IMR-90 (cell line): ENCODE results near the gene MROH7. TPM values are rescaled to one million over a fixed set of nuclear protein-coding genes. Genes with fewer than 3 reads are reported as not detected.

ENCODE experiments used
- ATAC-seq: fragments of 200-7000 bp; cut with Tn5 transposase; 2 replicates; pipeline ENCODE4 v1.9.1; 2020; ENCODE audit warnings: low read depth, mild to moderate bottlenecking, moderate library complexity
- BruUV-seq: library from RNA; stranded (reverse); fragments of 400-500 nt; replicated peaks from 2 replicates; lab custom pipeline; 2021; lab: Mats Ljungman, UMichigan
- CTCF ChIA-PET: fragments of 300-600 bp; formaldehyde crosslinking; extraction: SDS; loops from one replicate; lab custom pipeline; 2021; ENCODE audit warnings: antibody characterized with exemption; lab: Yijun Ruan, JAX
- POLR2A ChIA-PET: fragments of 300-600 bp; sonication (Branson Sonifier 250); formaldehyde crosslinking; loops from one replicate; lab custom pipeline; 2022; ENCODE audit warnings: antibody characterized with exemption; ENCODE audit not compliant: unreplicated experiment; lab: Charles Lee
- DNase-seq: peaks from one replicate; pipeline ENCODE4 v3.0.0; 2013
- H2AFZ ChIP-seq: replicated peaks from 2 replicates; pipeline ENCODE3; 2013; ENCODE audit warnings: low read length, mild to moderate bottlenecking; ENCODE audit not compliant: poor library complexity
- H2AK5ac ChIP-seq: 2 replicates; pipeline ENCODE4 v1.6.1; 2013; ENCODE audit warnings: low read depth, low read length, inconsistent platforms
- H2AK9ac ChIP-seq: replicated peaks from 2 replicates; pipeline ENCODE3; 2013; ENCODE audit warnings: mild to moderate bottlenecking, low read depth, low read length, moderate library complexity; ENCODE audit not compliant: poor library complexity
- H2BK120ac ChIP-seq: 2 replicates; pipeline ENCODE4 v1.6.1; 2013; ENCODE audit warnings: low read depth, low read length, inconsistent platforms
- H2BK15ac ChIP-seq: 3 replicates; pipeline ENCODE4 v1.6.1; 2013; ENCODE audit warnings: low read depth, low read length, inconsistent platforms
- H2BK20ac ChIP-seq: 2 replicates; pipeline ENCODE4 v1.6.1; 2013; ENCODE audit warnings: low read depth, mild to moderate bottlenecking, inconsistent platforms, low read length, moderate library complexity
- H2BK5ac ChIP-seq: 2 replicates; pipeline ENCODE4 v1.6.1; 2013; ENCODE audit warnings: mild to moderate bottlenecking, low read depth, low read length, inconsistent platforms; ENCODE audit not compliant: poor library complexity, severe bottlenecking
- H3K14ac ChIP-seq: replicated peaks from 2 replicates; pipeline ENCODE4 v1.6.1; 2013; ENCODE audit warnings: low read depth, low read length, inconsistent platforms
- H3K18ac ChIP-seq: 2 replicates; pipeline ENCODE4 v1.6.1; 2013; ENCODE audit warnings: low read depth, low read length, control low read depth
- H3K23ac ChIP-seq: 2 replicates; pipeline ENCODE4 v1.6.1; 2013; ENCODE audit warnings: low read depth, low read length, inconsistent platforms
- H3K27ac ChIP-seq: 2 replicates; pipeline ENCODE4 v1.5.1; 2013; ENCODE audit warnings: mild to moderate bottlenecking, control low read depth, low read length; ENCODE audit not compliant: insufficient read depth
- H3K27me3 ChIP-seq: 2 replicates; pipeline ENCODE4 v1.6.1; 2013; ENCODE audit warnings: low read length; ENCODE audit not compliant: control insufficient read depth, insufficient read depth
- H3K36me3 ChIP-seq: 2 replicates; pipeline ENCODE4 v1.6.1; 2013; ENCODE audit warnings: low read length, mixed read lengths; ENCODE audit not compliant: control insufficient read depth, insufficient read depth
- H3K4ac ChIP-seq: 2 replicates; pipeline ENCODE4 v1.6.1; 2013; ENCODE audit warnings: low read depth, low read length, inconsistent platforms
- H3K4me1 ChIP-seq: 2 replicates; pipeline ENCODE4 v1.6.1; 2013; ENCODE audit warnings: low read length, mixed read lengths; ENCODE audit not compliant: control insufficient read depth, insufficient read depth
- H3K4me2 ChIP-seq: 2 replicates; pipeline ENCODE4 v1.6.1; 2013; ENCODE audit warnings: low read depth, mild to moderate bottlenecking, control low read depth, low read length, moderate library complexity
- H3K4me3 ChIP-seq: 2 replicates; pipeline ENCODE4 v1.5.1; 2013; ENCODE audit warnings: low read depth, mild to moderate bottlenecking, control low read depth, low read length, moderate library complexity; ENCODE audit not compliant: insufficient read depth
- H3K56ac ChIP-seq: 2 replicates; pipeline ENCODE4 v1.6.1; 2013; ENCODE audit warnings: low read length, inconsistent platforms; ENCODE audit not compliant: insufficient read depth; ENCODE audit errors: extremely low read depth
- H3K79me1 ChIP-seq, 2 experiments: 2 replicates each; pipeline ENCODE4 v1.6.1; 2013; ENCODE audit warnings: low read length in 2 of 2, inconsistent platforms in 1 of 2, low read depth in 1 of 2
- H3K9ac ChIP-seq: 2 replicates; pipeline ENCODE4 v1.6.1; 2013; ENCODE audit warnings: low read depth, low read length, control low read depth
- H3K9me1 ChIP-seq: 2 replicates; pipeline ENCODE4 v1.6.1; 2013; ENCODE audit warnings: low read length, inconsistent platforms; ENCODE audit not compliant: insufficient read depth
- H3K9me3 ChIP-seq: 2 replicates; pipeline ENCODE4 v1.6.1; 2013; ENCODE audit warnings: low read length; ENCODE audit not compliant: control insufficient read depth, insufficient read depth
- H4K20me1 ChIP-seq: 2 replicates; pipeline ENCODE4 v1.6.1; 2013; ENCODE audit warnings: low read length, inconsistent platforms; ENCODE audit not compliant: insufficient read depth
- H4K5ac ChIP-seq: 2 replicates; pipeline ENCODE4 v1.6.1; 2013; ENCODE audit warnings: mild to moderate bottlenecking, low read depth, low read length, control low read depth
- H4K8ac ChIP-seq, 2 experiments: 2 replicates each; pipeline ENCODE4 v1.6.1; 2013; ENCODE audit warnings: low read depth in 2 of 2, low read length in 2 of 2, control low read depth in 1 of 2, inconsistent platforms in 1 of 2
- H4K91ac ChIP-seq: 2 replicates; pipeline ENCODE4 v1.6.1; 2013; ENCODE audit warnings: low read depth, low read length, inconsistent platforms; ENCODE audit not compliant: insufficient read depth
- BHLHE40 ChIP-seq: fragments of 150-350 bp; IDR thresholded peaks from 2 replicates; pipeline ENCODE4 v1.6.1; 2016; ENCODE audit warnings: mild to moderate bottlenecking, low read depth, low read length
- CHD1 ChIP-seq: IDR thresholded peaks from 2 replicates; pipeline ENCODE4 v1.6.1; 2012; ENCODE audit warnings: low read depth, low read length, improper control_type of control experiment
- CTCF ChIP-seq: conservative IDR thresholded peaks from 2 replicates; pipeline ENCODE4 v1.5.1; 2012; ENCODE audit warnings: mild to moderate bottlenecking, low read depth, low read length, improper control_type of control experiment
- ELK1 ChIP-seq: fragments of 150-350 bp; IDR thresholded peaks from 2 replicates; pipeline ENCODE4 v1.6.1; 2016; ENCODE audit warnings: low read depth, mild to moderate bottlenecking, low read length, moderate library complexity, borderline replicate concordance
- FOS ChIP-seq: fragments of 150-350 bp; IDR thresholded peaks from 2 replicates; pipeline ENCODE4 v1.6.1; 2016; ENCODE audit warnings: low read depth, low read length
- MAFK ChIP-seq: IDR thresholded peaks from 2 replicates; pipeline ENCODE4 v1.6.1; 2012; ENCODE audit warnings: low read depth, low read length, improper control_type of control experiment
- MAZ ChIP-seq: IDR thresholded peaks from 2 replicates; pipeline ENCODE4 v1.6.1; 2012; ENCODE audit warnings: low read depth, mild to moderate bottlenecking, low read length, improper control_type of control experiment, moderate library complexity, borderline replicate concordance
- MXI1 ChIP-seq: IDR thresholded peaks from 2 replicates; pipeline ENCODE4 v1.6.1; 2012; ENCODE audit warnings: low read depth, mild to moderate bottlenecking, low read length, moderate library complexity, borderline replicate concordance
- NFE2L2 ChIP-seq: fragments of 150-350 bp; IDR thresholded peaks from 2 replicates; pipeline ENCODE4 v1.6.1; 2016; ENCODE audit warnings: low read depth, mild to moderate bottlenecking, low read length
- POLR2A ChIP-seq: IDR thresholded peaks from 2 replicates; pipeline ENCODE4 v1.6.1; 2012; ENCODE audit warnings: mild to moderate bottlenecking, low read depth, low read length
- RAD21 ChIP-seq: IDR thresholded peaks from 2 replicates; pipeline ENCODE4 v1.6.1; 2012; ENCODE audit warnings: low read length, improper control_type of control experiment
- RCOR1 ChIP-seq: IDR thresholded peaks from 2 replicates; pipeline ENCODE4 v1.6.1; 2012; ENCODE audit warnings: mild to moderate bottlenecking, low read length, improper control_type of control experiment; ENCODE audit not compliant: insufficient replicate concordance
- RFX5 ChIP-seq: IDR thresholded peaks from 2 replicates; pipeline ENCODE4 v1.8.0; 2012; ENCODE audit warnings: low read depth, mild to moderate bottlenecking, low read length, moderate library complexity
- USF2 ChIP-seq: fragments of 150-350 bp; IDR thresholded peaks from 2 replicates; pipeline ENCODE4 v1.6.1; 2017; ENCODE audit warnings: mild to moderate bottlenecking, antibody characterized with exemption, low read length, low read depth
- dilution Hi-C: fragments of 300-500 bp; cut with HindIII; formaldehyde crosslinking; loops from one replicate; pipeline ENCODE4 v1.14.3; 2018; ENCODE audit warnings: low sequenced_read_pairs; ENCODE audit not compliant: unreplicated experiment
- in situ Hi-C: fragments of 300-500 bp; cut with MboI; formaldehyde crosslinking; loops from 3 replicates; pipeline ENCODE4 v1.14.3; 2019; ENCODE audit warnings: low sequenced_read_pairs, inconsistent platforms, mixed read lengths
- intact Hi-C: fragments of 100-400 bp; cut with micrococcal nuclease; formaldehyde crosslinking; loops from 2 replicates; pipeline ENCODE4 v1.10.0; 2022
- polyA plus RNA-seq, 3 experiments: library from polyadenylated mRNA; depleted of rRNA; stranded (reverse); fragments of >200 nt; gene quantifications; 2 replicates each; pipeline ENCODE4 v1.2.3, GENCODE V29; 2012; ENCODE audit warnings: low replicate concordance in 1 of 3
- total RNA-seq: library from RNA; depleted of rRNA; stranded (reverse); fragments of >200 nt; gene quantifications from 2 replicates; pipeline ENCODE4 v1.2.3, GENCODE V29; 2012

MROH7 gene
- total and polyA plus RNA-seq, 2 of the 4 experiments (the other 2 are of a cell fraction), result not detected

- DNase-seq, result peak; percentile 4
These were observed 39.8 kb downstream of the MROH7 start for GRCh38 chr1:54681358-54681757.

More at GRCh38 chr1:54681358-54681757, 39.8 kb downstream of the MROH7 start:
- H2BK15ac ChIP-seq, result no peak overlapping the region
- ChIA-PET POLR2A (no interaction called here), CTCF (interaction anchor here (0.6 kb wide), 1 partner anchor 47 kb away, joined by 5 read pairs; no protein-coding TSS in a partner anchor)
- H3K18ac ChIP-seq, result no peak overlapping the region
- no peaks in the 10 kb centered on the region for H3K4me1 ChIP-seq
- peaks cover 59% of the 10 kb centered on the region for H3K27me3 ChIP-seq
- H4K91ac ChIP-seq, result no peak overlapping the region
- H3K9me1 ChIP-seq, result no peaks in the 10 kb centered on the region
- H4K8ac ChIP-seq, result no peak overlapping the region
- H3K4ac ChIP-seq, result no peak overlapping the region
- no peaks in the 10 kb centered on the region for H3K9me3 ChIP-seq
- H3K9ac ChIP-seq, result no peak overlapping the region
- no peak overlapping the region for H3K4me3 ChIP-seq
- H3K27ac ChIP-seq, result no peak overlapping the region
- H2BK120ac ChIP-seq, result no peak overlapping the region
- in situ Hi-C loops, result no loop called here
- H2AFZ ChIP-seq, result no peak overlapping the region
- H3K23ac ChIP-seq, result no peak overlapping the region
- dilution Hi-C loops, result no loop called here
- no peak overlapping the region for H2BK5ac ChIP-seq
- H4K20me1 ChIP-seq, result no peaks in the 10 kb centered on the region
- intact Hi-C loops, result no loop called here
- H2AK9ac ChIP-seq, result no peak overlapping the region
- no peak overlapping the region for H3K56ac ChIP-seq
- no peaks in the 10 kb centered on the region for H3K79me1 ChIP-seq
- TF ChIP-seq CHD1 (no peak), RFX5 (no peak), FOS (no peak), BHLHE40 (no peak), RAD21 (no peak), MAZ (no peak), NFE2L2 (no peak), USF2 (no peak), MAFK (no peak), POLR2A (no peak), MXI1 (no peak), ELK1 (no peak), CTCF (no peak), RCOR1 (no peak)
- no peak overlapping the region for H2AK5ac ChIP-seq
- no TSS peak for BruUV-seq
- ATAC-seq, result no peak
- H3K36me3 ChIP-seq, result no peaks in the 10 kb centered on the region
- H3K4me2 ChIP-seq, result no peak overlapping the region
- no peak overlapping the region for H2BK20ac ChIP-seq
- H4K5ac ChIP-seq, result no peak overlapping the region
- H3K14ac ChIP-seq, result no peak overlapping the region
